A549 (cell line): Measurements from ENCODE around the gene EVC2. TPM values are rescaled to one million over a fixed set of nuclear protein-coding genes. Genes with fewer than 3 reads are reported as not detected.

Experiments used
- ATAC-seq, 2 experiments: fragments of 200-7000 bp in 1 of 2; fragments of >200 bp in 1 of 2; cut with Nextera tagmentation in 1 of 2; cut with Tn5 transposase in 1 of 2; 3 replicates each; pipeline versions ENCODE4 v1.8.0 to v1.9.1; 2018 to 2020; ENCODE audit warnings: mild to moderate bottlenecking in 1 of 2, moderate library complexity in 1 of 2
- CTCF ChIA-PET: fragments of 300-600 bp; sonication (Branson Sonifier 250); formaldehyde crosslinking; extraction: SDS; loops from one replicate; lab custom pipeline; 2021; ENCODE audit warnings: antibody characterized with exemption, inconsistent platforms; lab: Yijun Ruan, JAX
- POLR2A ChIA-PET: fragments of 350-600 bp; formaldehyde crosslinking; extraction: SDS; loops from one replicate; lab custom pipeline; 2021; ENCODE audit warnings: antibody characterized with exemption, inconsistent platforms; lab: Yijun Ruan, JAX
- DNase-seq, 2 experiments: peaks; one replicate each; pipeline versions ENCODE4 v3.0.0 to v3.0.0-alpha.2; 2011 to 2016; ENCODE audit warnings: low read depth in 1 of 2, low spot score in 1 of 2
- FAIRE-seq: peaks from 2 replicates; lab custom pipeline; 2011; peaks lifted over from hg19 to GRCh38; lab: Jason Lieb, UNC
- H3K27ac ChIP-seq, 2 experiments: fragments of >200 bp; sonication (Bioruptor Twin); formaldehyde crosslinking; 3 replicates each; pipeline ENCODE4 v1.5.1; 2016 to 2017
- H3K4me1 ChIP-seq: fragments of >200 bp; sonication (Bioruptor Twin); formaldehyde crosslinking; 3 replicates; pipeline ENCODE4 v1.6.1; 2016
- H3K4me2 ChIP-seq: fragments of >200 bp; sonication (Bioruptor Twin); formaldehyde crosslinking; 3 replicates; pipeline ENCODE4 v1.6.1; 2016
- H3K4me3 ChIP-seq: fragments of >200 bp; sonication (Bioruptor Twin); formaldehyde crosslinking; 3 replicates; pipeline ENCODE4 v1.5.1; 2016
- H3K9me3 ChIP-seq: fragments of >200 bp; sonication (Bioruptor Twin); formaldehyde crosslinking; 3 replicates; pipeline ENCODE4 v1.6.1; 2016
- BCL3 ChIP-seq: fragments of >200 bp; sonication (Bioruptor Twin); formaldehyde crosslinking; IDR thresholded peaks from 3 replicates; pipeline ENCODE4 v1.6.1; 2016
- CEBPB ChIP-seq, 2 experiments: fragments of >200 bp in 1 of 2; sonication (Bioruptor Twin) in 1 of 2; formaldehyde crosslinking in 1 of 2; IDR thresholded peaks; 2 replicates each; pipeline ENCODE4 v1.6.1; 2012 to 2016
- EHF ChIP-seq: fragments of 250-450 bp; sonication (Bioruptor Pico); IDR thresholded peaks from 2 replicates; pipeline ENCODE4 v1.5.0; 2020; ENCODE audit warnings: mild to moderate bottlenecking
- EP300 ChIP-seq, 2 experiments: fragments of >200 bp; sonication (Bioruptor Twin); formaldehyde crosslinking; IDR thresholded peaks; 2 replicates in 1 of 2; 3 replicates in 1 of 2; pipeline ENCODE4 v1.6.1; 2016 to 2017
- FOSB ChIP-seq: fragments of 250-450 bp; sonication (Bioruptor Pico); IDR thresholded peaks from 2 replicates; pipeline ENCODE4 v1.5.0; 2020; ENCODE audit warnings: mild to moderate bottlenecking, moderate library complexity
- HDAC2 ChIP-seq: fragments of 200-600 bp; sonication (generic); IDR thresholded peaks from 2 replicates; pipeline ENCODE4 v1.6.1; 2016
- HEYL ChIP-seq: fragments of 250-450 bp; sonication (Bioruptor Pico); IDR thresholded peaks from 2 replicates; pipeline ENCODE4 v1.8.0; 2021; ENCODE audit warnings: mild to moderate bottlenecking, moderate library complexity
- HOXB13 ChIP-seq: fragments of 250-450 bp; sonication (Bioruptor Pico); IDR thresholded peaks from 2 replicates; pipeline ENCODE4 v1.5.0; 2020; ENCODE audit warnings: low read depth, mild to moderate bottlenecking, moderate library complexity
- HOXB5 ChIP-seq: fragments of 250-450 bp; sonication (Bioruptor Pico); IDR thresholded peaks from 2 replicates; pipeline ENCODE4 v1.5.0; 2020; ENCODE audit warnings: mild to moderate bottlenecking, moderate library complexity
- MAX ChIP-seq: IDR thresholded peaks from 2 replicates; pipeline ENCODE4 v1.6.1; 2012
- MAZ ChIP-seq: fragments of 150-350 bp; IDR thresholded peaks from 2 replicates; pipeline ENCODE4 v1.6.1; 2014; ENCODE audit warnings: antibody characterized with exemption, low read depth, low read length, borderline replicate concordance
- NFE2L2 ChIP-seq: fragments of 150-350 bp; conservative IDR thresholded peaks from 2 replicates; pipeline ENCODE4 v1.6.1; 2014; ENCODE audit warnings: low read length
- PBX3 ChIP-seq: IDR thresholded peaks from 2 replicates; pipeline ENCODE4 v1.6.1; 2012
- POLR2AphosphoS2 ChIP-seq: conservative IDR thresholded peaks from 2 replicates; pipeline ENCODE4 v1.6.1; 2012; ENCODE audit warnings: low read length, improper control_type of control experiment, inconsistent platforms
- RAD21 ChIP-seq, 2 experiments: fragments of >200 bp in 1 of 2; sonication (Bioruptor Twin) in 1 of 2; formaldehyde crosslinking in 1 of 2; IDR thresholded peaks in 1 of 2; conservative IDR thresholded peaks in 1 of 2; 2 replicates in 1 of 2; 3 replicates in 1 of 2; pipeline ENCODE4 v1.6.1; 2012 to 2018; ENCODE audit warnings: inconsistent platforms in 1 of 2
- RCOR1 ChIP-seq: fragments of 150-350 bp; IDR thresholded peaks from 2 replicates; pipeline ENCODE4 v1.6.1; 2014; ENCODE audit warnings: antibody characterized with exemption, low read length, low read depth
- WGBS: methylation state at CpG from one replicate; pipeline ENCODE4 v1.1.6; 2017; ENCODE audit errors: missing lambda C conversion rate; 5-methylcytosine and 5-hydroxymethylcytosine counted together
- polyA plus RNA-seq, 4 experiments: library from polyadenylated mRNA; depleted of rRNA in 3 of 4; stranded (reverse); fragments of >200 nt; fragmentation: RNase III in 1 of 4; extraction: RNeasy Plus Mini Kit Qiagen cat#74134 plus additional on column Dnase treatment in 1 of 4; gene quantifications; 2 replicates in 3 of 4; 3 replicates in 1 of 4; pipeline ENCODE4 v1.2.3, GENCODE V29; 2011 to 2017
- TF ChIP-seq, protein P1 (sequence below): fragments of 450-650 bp; IDR thresholded peaks from 2 replicates; pipeline ENCODE4 v1.6.1; 2014; ENCODE audit warnings: antibody characterized with exemption

EVC2 gene
- polyA plus RNA-seq, 2 of the 4 experiments (the other 2 are of a cell fraction), result 0.96 to 1.5 TPM

GRCh38 chr4:5632571-5632970 is 75.8 kb downstream of the EVC2 start:
- CTCF ChIA-PET, result no interaction called here
- Histone ChIP-seq H3K4me3 (no peak overlapping the region), H3K9me3 (no peaks in the 10 kb centered on the region), H3K4me2 (no peak overlapping the region), H3K27ac (no peak overlapping the region), H3K4me1 (0 out of 3 replicates have a peak, but pooled peaks cover 6% of the 10 kb centered on the region)
- FAIRE-seq (no peak), DNase-seq (no peak), ATAC-seq (no peak)
- TF ChIP-seq POLR2AphosphoS2 (no peak), HEYL (no peak), RCOR1 (no peak), EHF (CRISPR knock-in tag) (no peak), BCL3 (no peak), CEBPB (IDR thresholded peaks at IDR 0.05) (no peak)
- POLR2A ChIA-PET, result no interaction called here
- WGBS, result 60% methylated on average over 2 of the region's 2 CpGs

- H3K27ac ChIP-seq, result no peak overlapping the region
- 0 out of 3 replicates have a peak, but pooled peaks cover 6% of the 10 kb centered on the region for H3K4me1 ChIP-seq
- TF ChIP-seq MAX, result no peak
- no peak for TF ChIP-seq EHF (CRISPR knock-in tag)
- no peak for TF ChIP-seq HOXB5 (CRISPR knock-in tag)
- TF ChIP-seq, protein P1, sequence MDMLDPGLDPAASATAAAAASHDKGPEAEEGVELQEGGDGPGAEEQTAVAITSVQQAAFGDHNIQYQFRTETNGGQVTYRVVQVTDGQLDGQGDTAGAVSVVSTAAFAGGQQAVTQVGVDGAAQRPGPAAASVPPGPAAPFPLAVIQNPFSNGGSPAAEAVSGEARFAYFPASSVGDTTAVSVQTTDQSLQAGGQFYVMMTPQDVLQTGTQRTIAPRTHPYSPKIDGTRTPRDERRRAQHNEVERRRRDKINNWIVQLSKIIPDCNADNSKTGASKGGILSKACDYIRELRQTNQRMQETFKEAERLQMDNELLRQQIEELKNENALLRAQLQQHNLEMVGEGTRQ, result no peak
- TF ChIP-seq HOXB13 (CRISPR knock-in tag), result no peak
- TF ChIP-seq HDAC2, result no peak
- no peak for TF ChIP-seq NFE2L2
- no peak for TF ChIP-seq RAD21 (conservative IDR thresholded peaks at IDR 0.05 in 1 of 2, IDR thresholded peaks at IDR 0.05 in 1 of 2)
- TF ChIP-seq PBX3, result no peak
- ChIA-PET CTCF (no interaction called here), POLR2A (no interaction called here)
- no peak overlapping the region for H3K4me2 ChIP-seq
- FAIRE-seq, result no peak
- H3K4me3 ChIP-seq, result no peak overlapping the region
- no peaks in the 10 kb centered on the region for H3K9me3 ChIP-seq
- WGBS, result 93% methylated on average over 3 of the region's 3 CpGs
- no peak for ATAC-seq
- no peak for DNase-seq
These were observed 76.3 kb downstream of the EVC2 start for GRCh38 chr4:5632066-5632440.

DNA sequence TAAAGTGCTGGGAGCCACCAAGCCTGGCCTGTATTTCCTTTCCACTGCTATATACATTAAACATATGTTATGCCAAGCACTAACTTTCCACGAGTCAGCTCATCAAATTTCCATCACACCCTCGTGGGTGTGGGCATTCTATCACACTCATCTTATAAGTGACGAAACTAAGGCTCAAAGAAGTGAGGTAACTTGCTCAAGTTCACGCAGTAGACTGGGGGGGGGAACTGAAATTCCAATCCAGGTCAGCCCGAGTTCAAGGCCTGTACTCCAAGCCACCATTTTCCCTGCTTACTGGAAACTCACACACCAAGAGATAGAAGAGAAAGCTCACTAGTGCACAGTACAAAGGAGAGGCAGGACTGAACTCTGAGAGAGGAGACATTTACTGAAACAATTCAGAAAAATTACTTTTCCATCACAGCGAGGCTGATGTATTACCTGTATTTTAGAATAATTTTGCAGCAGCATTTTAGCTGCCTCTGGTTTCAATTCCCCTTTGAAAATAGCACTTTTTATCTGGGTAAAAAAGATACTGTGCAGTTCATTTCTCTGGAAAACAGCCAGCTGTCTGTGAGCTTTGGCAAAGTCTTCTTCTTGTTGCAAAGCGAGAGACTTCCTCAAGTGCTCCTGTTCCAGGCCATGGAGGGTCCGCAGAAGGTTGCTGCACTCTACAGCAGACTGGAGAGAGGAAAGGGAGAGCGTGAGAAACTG is 76.8 kb downstream of the EVC2 start:
- 83% methylated on average over 8 of the region's 9 CpGs for whole genome bisulfite sequencing
- CTCF ChIA-PET, result no interaction called here
- no peak overlapping the region for H3K27ac ChIP-seq
- FAIRE-seq (no peak), ATAC-seq (no peak), DNase-seq (no peak)
- POLR2A ChIA-PET, result no interaction called here
- no peak overlapping the region for H3K4me2 ChIP-seq
- H3K9me3 ChIP-seq, result no peaks in the 10 kb centered on the region
- H3K4me1 ChIP-seq, result 0 out of 3 replicates have a peak, but pooled peaks cover 6% of the 10 kb centered on the region
- no peak overlapping the region for H3K4me3 ChIP-seq
- TF ChIP-seq EP300 (IDR thresholded peaks at IDR 0.05), result no peak
- no peak for TF ChIP-seq PBX3
- TF ChIP-seq MAZ, result no peak
- TF ChIP-seq HEYL, result no peak
- TF ChIP-seq FOSB (CRISPR knock-in tag), result no peak
